ENCODE results near the gene SPA17. TPM values are rescaled to one million over a fixed set of nuclear protein-coding genes. Genes with fewer than 3 reads are reported as not detected.

The SPA17 gene
- total RNA-seq, 3 donors from 2014 or later, result 2.9 to 15.2 (median 9.8) TPM

DNA sequence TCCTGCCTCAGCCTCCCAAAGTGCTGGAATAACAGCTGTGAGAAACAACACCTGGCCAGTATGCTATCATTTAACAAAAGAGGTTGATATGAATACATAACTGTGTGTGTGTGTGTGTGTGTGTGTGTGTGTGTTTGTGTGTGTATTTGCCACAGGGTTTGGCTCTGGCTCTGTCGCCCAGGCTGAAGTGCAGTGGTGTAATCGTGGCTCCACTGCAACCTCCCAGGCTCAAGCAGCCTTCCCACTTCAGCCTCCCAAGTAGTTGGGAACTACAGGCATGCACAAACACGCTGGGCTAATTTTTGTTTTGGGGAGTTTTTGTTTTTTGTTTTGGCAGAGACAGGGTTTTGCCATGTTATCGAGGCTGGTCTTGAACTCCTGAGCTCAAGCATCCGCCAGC, 4.7 kb downstream of the SPA17 start:
- no peak for DNase-seq (ENCODE audit: low spot score in 2 of 2)
- no peak overlapping the region for H3K4me3 ChIP-seq
- TF ChIP-seq POLR2A (IDR thresholded peaks at IDR 0.05), result no peak
- H3K27ac ChIP-seq, result no peak overlapping the region
- H3K9me3 ChIP-seq, result peaks cover 0 to 4% of the 10 kb centered on the region in 2 donors
- H3K27me3 ChIP-seq, result no peaks in the 10 kb centered on the region
- intact Hi-C loops (cut with DNase I; ENCODE audit: low total_unique reads), result loop anchor here (10.0 kb wide), 2 partner anchors 86 to 156 kb away; partner anchors contain the start of gene ESAM
- no peaks in the 10 kb centered on the region for H3K4me1 ChIP-seq
- no peaks in the 10 kb centered on the region for H3K36me3 ChIP-seq

GRCh38 chr11:124681421-124681820, 7.7 kb downstream of the SPA17 start:
- TF ChIP-seq CTCF (IDR thresholded peaks at IDR 0.05) (no peak), POLR2AphosphoS5 (IDR thresholded peaks at IDR 0.05) (no peak), POLR2A (IDR thresholded peaks at IDR 0.05) (no peak)
- Histone ChIP-seq H3K4me1 (no peaks in the 10 kb centered on the region), H3K27ac (no peak overlapping the region), H3K4me3 (no peak overlapping the region), H3K27me3 (no peaks in the 10 kb centered on the region), H3K36me3 (no peaks in the 10 kb centered on the region), H3K9me3 (peaks cover 0 to 4% of the 10 kb centered on the region in 2 donors)
- DNase-seq (ENCODE audit: low spot score in 2 of 2), result no peak
- intact Hi-C loops (cut with DNase I; ENCODE audit: low total_unique reads), result no loop called here

GRCh38 chr11:124682443-124682842, 8.7 kb downstream of the SPA17 start:
- H3K36me3 ChIP-seq, result no peaks in the 10 kb centered on the region
- H3K4me1 ChIP-seq, result no peaks in the 10 kb centered on the region
- no peak overlapping the region for H3K4me3 ChIP-seq
- H3K27ac ChIP-seq, result no peak overlapping the region
- intact Hi-C loops (cut with DNase I; ENCODE audit: low total_unique reads), result no loop called here
- no peak for DNase-seq (ENCODE audit: low spot score in 2 of 2)
- TF ChIP-seq CTCF (IDR thresholded peaks at IDR 0.05), result no peak
- TF ChIP-seq POLR2AphosphoS5 (IDR thresholded peaks at IDR 0.05), result no peak
- TF ChIP-seq POLR2A (IDR thresholded peaks at IDR 0.05), result no peak
- no peaks in the 10 kb centered on the region for H3K27me3 ChIP-seq
- peaks cover 0 to 4% of the 10 kb centered on the region in 2 donors for H3K9me3 ChIP-seq

DNA sequence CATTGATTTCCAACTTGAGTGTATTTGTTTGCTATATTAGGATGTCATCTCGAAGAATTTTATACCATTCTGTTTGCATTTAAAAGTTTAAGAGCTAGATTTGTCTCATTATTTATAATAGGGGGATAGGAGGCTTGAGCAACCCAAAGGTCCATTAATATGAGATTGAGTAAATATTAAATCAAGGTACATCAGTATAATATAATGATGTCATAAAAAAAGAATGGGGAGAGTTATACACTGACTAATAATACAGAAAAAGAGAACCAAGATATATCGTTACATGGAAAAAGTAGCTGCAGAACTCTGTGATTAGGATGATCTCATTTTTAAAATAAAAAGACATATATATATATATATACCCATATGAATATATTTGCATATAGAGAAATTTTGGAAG, 19.4 kb downstream of the SPA17 start:
- Histone ChIP-seq H3K4me1 (no peaks in the 10 kb centered on the region), H3K4me3 (no peak overlapping the region), H3K9me3 (no peaks in the 10 kb centered on the region), H3K36me3 (no peaks in the 10 kb centered on the region), H3K27ac (no peak overlapping the region), H3K27me3 (no peaks in the 10 kb centered on the region)
- intact Hi-C loops (cut with DNase I; ENCODE audit: low total_unique reads), result no loop called here
- TF ChIP-seq POLR2A (IDR thresholded peaks at IDR 0.05) (no peak), POLR2AphosphoS5 (IDR thresholded peaks at IDR 0.05) (no peak), CTCF (IDR thresholded peaks at IDR 0.05) (no peak)
- no peak for DNase-seq (ENCODE audit: low spot score in 2 of 2)

- no peaks in the 10 kb centered on the region for H3K9me3 ChIP-seq
- no peak overlapping the region for H3K27ac ChIP-seq
- no peak overlapping the region for H3K4me3 ChIP-seq
- no peaks in the 10 kb centered on the region for H3K4me1 ChIP-seq
- H3K36me3 ChIP-seq, result no peaks in the 10 kb centered on the region
- no peak for DNase-seq (ENCODE audit: low spot score in 2 of 2)
- intact Hi-C loops (cut with DNase I; ENCODE audit: low total_unique reads), result no loop called here
- TF ChIP-seq CTCF (IDR thresholded peaks at IDR 0.05) (no peak), POLR2AphosphoS5 (IDR thresholded peaks at IDR 0.05) (no peak), POLR2A (IDR thresholded peaks at IDR 0.05) (no peak)
- no peaks in the 10 kb centered on the region for H3K27me3 ChIP-seq
Measured at GRCh38 chr11:124699547-124699946, 25.8 kb downstream of the SPA17 start.

DNA sequence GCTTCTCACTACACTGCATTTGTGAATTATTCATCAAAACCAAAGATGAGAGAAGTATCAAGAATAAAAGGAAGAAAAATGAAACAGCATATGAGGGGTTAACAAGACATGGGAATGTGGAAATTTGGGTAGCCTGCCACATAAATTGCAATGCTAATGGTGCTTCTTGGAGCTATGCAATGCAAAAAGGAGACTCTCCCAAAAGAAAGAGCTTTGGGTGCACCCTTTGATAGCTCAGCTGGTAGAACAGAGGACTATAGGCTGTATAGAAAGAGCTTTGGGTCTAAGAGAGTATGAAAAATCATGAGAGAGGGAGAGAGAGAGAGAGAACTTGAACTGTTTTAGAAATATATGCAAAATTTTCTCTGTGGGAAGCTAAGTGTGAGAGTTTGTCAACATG, 26.3 kb downstream of the SPA17 start:
- Histone ChIP-seq H3K9me3 (no peaks in the 10 kb centered on the region), H3K4me3 (no peak overlapping the region), H3K36me3 (no peaks in the 10 kb centered on the region), H3K4me1 (no peaks in the 10 kb centered on the region), H3K27ac (no peak overlapping the region), H3K27me3 (no peaks in the 10 kb centered on the region)
- TF ChIP-seq POLR2A (IDR thresholded peaks at IDR 0.05) (no peak), CTCF (IDR thresholded peaks at IDR 0.05) (no peak), POLR2AphosphoS5 (IDR thresholded peaks at IDR 0.05) (no peak)
- no peak for DNase-seq (ENCODE audit: low spot score in 2 of 2)
- intact Hi-C loops (cut with DNase I; ENCODE audit: low total_unique reads), result no loop called here

Measured in breast epithelium (tissue), 4 donors.